ENCODE results near the gene IMPG2.

GRCh38 chr3:101279162-101279561 is 41.2 kb downstream of the IMPG2 start:
- no peak for TF ChIP-seq CTCF (IDR thresholded peaks at IDR 0.05)
- no peak for TF ChIP-seq POLR2A (IDR thresholded peaks at IDR 0.05)

All from ovary (tissue), 3 donors.